GM19438 (cell line): ENCODE measurements around the gene XRCC3.

Experiments
- ATAC-seq: cut with Tn5 transposase; IDR thresholded peaks from one replicate; pipeline ENCODE4 v1.9.1; 2021; ENCODE audit warnings: low read depth; ENCODE audit not compliant: unreplicated experiment

Gene XRCC3

GRCh38 chr14:103708750-103709187 is 6.5 kb downstream of the XRCC3 start:
- ATAC-seq = no peak

GRCh38 chr14:103707329-103708263 is 7.7 kb downstream of the XRCC3 start:
- no peak for ATAC-seq

GRCh38 chr14:103706551-103707328 is 8.5 kb downstream of the XRCC3 start:
- no peak for ATAC-seq

GRCh38 chr14:103705504-103706284 is 9.6 kb downstream of the XRCC3 start:
- no peak for ATAC-seq

GRCh38 chr14:103705118-103705503 is 10.1 kb downstream of the XRCC3 start:
- ATAC-seq = no peak

GRCh38 chr14:103704708-103705107 is 10.5 kb downstream of the XRCC3 start:
- no peak for ATAC-seq

GRCh38 chr14:103703433-103704385 is 11.5 kb downstream of the XRCC3 start:
- no peak for ATAC-seq

GRCh38 chr14:103702497-103703432 is 12.5 kb downstream of the XRCC3 start:
- no peak for ATAC-seq

GRCh38 chr14:103702095-103702494 is 13.2 kb downstream of the XRCC3 start:
- no peak for ATAC-seq

GRCh38 chr14:103700753-103701490 is 14.3 kb downstream of the XRCC3 start:
- ATAC-seq = no peak

- no peak for ATAC-seq
These were observed 15.1 kb downstream of the XRCC3 start for GRCh38 chr14:103699901-103700752.

GRCh38 chr14:103699261-103699661 is 16.0 kb downstream of the XRCC3 start:
- no peak for ATAC-seq

GRCh38 chr14:103698380-103699260 is 16.6 kb downstream of the XRCC3 start:
- no peak for ATAC-seq

GRCh38 chr14:103697603-103698379 is 17.5 kb downstream of the XRCC3 start:
- ATAC-seq = no peak

- no peak for ATAC-seq
These were observed 18.0 kb downstream of the XRCC3 start for GRCh38 chr14:103697206-103697602.
